HepG2 (cell line): ENCODE results near the gene GOT2. TPM values are rescaled to one million over a fixed set of nuclear protein-coding genes. Genes with fewer than 3 reads are reported as not detected.

Experiments used
- ATAC-seq: fragments of 200-7000 bp; cut with Tn5 transposase; 3 replicates; pipeline ENCODE4 v1.9.1; 2020; ENCODE audit warnings: mild to moderate bottlenecking, moderate library complexity
- BruUV-seq: library from RNA; stranded (reverse); fragments of 400-500 nt; replicated peaks from 2 replicates; lab custom pipeline; 2021; lab: Mats Ljungman, UMichigan
- CTCF ChIA-PET: fragments of 300-600 bp; formaldehyde crosslinking; extraction: SDS; loops from one replicate; lab custom pipeline; 2021; ENCODE audit warnings: low total read pairs, inconsistent platforms, low intra/inter-chr PET ratio; lab: Yijun Ruan, JAX
- POLR2A ChIA-PET: fragments of 350-600 bp; sonication (Branson Sonifier 250); formaldehyde crosslinking; loops from one replicate; lab custom pipeline; 2020; ENCODE audit warnings: antibody characterized with exemption, inconsistent platforms; lab: Yijun Ruan, JAX
- DNase-seq: peaks from one replicate; pipeline ENCODE4 v3.0.0-alpha.2; 2015; ENCODE audit warnings: low spot score
- FAIRE-seq: peaks from 3 replicates; lab custom pipeline; 2011; peaks lifted over from hg19 to GRCh38; lab: Jason Lieb, UNC
- H2AFZ ChIP-seq: one replicate; pipeline ENCODE4 v1.6.1; 2011; ENCODE audit warnings: low read length, inconsistent platforms
- H3K27ac ChIP-seq: fragments of 300-600 bp; 3 replicates; pipeline ENCODE4 v1.8.0; 2011; ENCODE audit warnings: mixed run types, mild to moderate bottlenecking, mixed read lengths, low read length, inconsistent platforms; ENCODE audit not compliant: insufficient read depth; ENCODE audit errors: extremely low read length
- H3K27me3 ChIP-seq, 2 experiments: fragments of 200-600 bp in 1 of 2; 2 replicates in 1 of 2; 3 replicates in 1 of 2; pipeline versions ENCODE4 v1.6.0 to v1.8.0; 2011; ENCODE audit warnings: low read length in 2 of 2, mild to moderate bottlenecking in 2 of 2, moderate library complexity in 2 of 2, inconsistent platforms in 1 of 2; ENCODE audit not compliant: insufficient read depth in 2 of 2, control insufficient read depth in 1 of 2
- H3K36me3 ChIP-seq, 2 experiments: fragments of 200-600 bp in 1 of 2; replicated peaks in 1 of 2; 2 replicates in 1 of 2; 3 replicates in 1 of 2; pipeline versions ENCODE4 v1.5.1 to v1.8.0; 2011; ENCODE audit warnings: low read length in 2 of 2, inconsistent platforms in 1 of 2; ENCODE audit not compliant: insufficient read depth in 2 of 2, control insufficient read depth in 1 of 2
- H3K4me1 ChIP-seq: 2 replicates; pipeline ENCODE4 v1.5.1; 2012; ENCODE audit warnings: low read length, inconsistent platforms; ENCODE audit not compliant: insufficient read depth
- H3K4me2 ChIP-seq: 2 replicates; pipeline ENCODE4 v1.6.0; 2011; ENCODE audit warnings: low read depth, low read length, inconsistent platforms
- H3K4me3 ChIP-seq, 3 experiments: fragments of 200-600 bp in 1 of 3; sonication (generic), shearing (Covaris generic) in 1 of 3; replicated peaks in 1 of 3; 2 replicates each; pipeline ENCODE4 v1.5.1; 2011 to 2016; ENCODE audit warnings: low read length in 3 of 3, inconsistent platforms in 2 of 3, low read depth in 2 of 3, mild to moderate bottlenecking in 2 of 3, control low read depth in 1 of 3, mixed read lengths in 1 of 3; ENCODE audit not compliant: insufficient read depth in 1 of 3
- H3K79me2 ChIP-seq: one replicate; pipeline ENCODE4 v1.6.1; 2011; ENCODE audit warnings: low read length, inconsistent platforms; ENCODE audit not compliant: insufficient read depth
- H3K9ac ChIP-seq: 2 replicates; pipeline ENCODE4 v1.6.0; 2011; ENCODE audit warnings: mild to moderate bottlenecking, low read depth, low read length, inconsistent platforms; ENCODE audit not compliant: insufficient read depth
- H3K9me3 ChIP-seq: 2 replicates; pipeline ENCODE4 v1.5.1; 2012; ENCODE audit warnings: mild to moderate bottlenecking, low read length
- H4K20me1 ChIP-seq: 2 replicates; pipeline ENCODE4 v1.6.0; 2011; ENCODE audit warnings: inconsistent platforms, mild to moderate bottlenecking, low read length, moderate library complexity; ENCODE audit not compliant: insufficient read depth
- GLI4 ChIP-seq: sonication (generic); formaldehyde crosslinking; IDR thresholded peaks from 2 replicates; pipeline ENCODE4 v1.5.1; 2020; ENCODE audit warnings: missing genetic modification reagents, mild to moderate bottlenecking, moderate library complexity, borderline replicate concordance
- MEIS1 ChIP-seq: sonication (generic); formaldehyde crosslinking; IDR thresholded peaks from 2 replicates; pipeline ENCODE4 v1.9.0; 2021; ENCODE audit warnings: mild to moderate bottlenecking, missing genetic modification reagents, moderate library complexity, borderline replicate concordance
- PHF21A ChIP-seq: sonication (generic); formaldehyde crosslinking; IDR thresholded peaks from 2 replicates; pipeline ENCODE4 v1.5.0; 2020; ENCODE audit warnings: mild to moderate bottlenecking, missing genetic modification reagents
- TCF7 ChIP-seq: sonication (generic); IDR thresholded peaks from 2 replicates; pipeline ENCODE4 v1.6.1; 2016; ENCODE audit warnings: antibody characterized with exemption, low read depth
- U2AF2 ChIP-seq: fragments of 200-400 bp; formaldehyde crosslinking; IDR thresholded peaks from 2 replicates; pipeline ENCODE4 v1.6.1; 2017; ENCODE audit warnings: low read depth, mild to moderate bottlenecking, low read length
- ZBTB8A ChIP-seq: sonication (generic); formaldehyde crosslinking; IDR thresholded peaks from 2 replicates; pipeline ENCODE4 v1.4.0; 2020; ENCODE audit warnings: mild to moderate bottlenecking, low read depth, missing genetic modification reagents, borderline replicate concordance
- ZNF543 ChIP-seq: sonication (generic); formaldehyde crosslinking; IDR thresholded peaks from 2 replicates; pipeline ENCODE4 v1.4.0; 2020; ENCODE audit warnings: mild to moderate bottlenecking, missing genetic modification reagents
- ZNF790 ChIP-seq: sonication (generic); formaldehyde crosslinking; IDR thresholded peaks from 2 replicates; pipeline ENCODE4 v1.8.0; 2022; ENCODE audit warnings: missing genetic modification reagents, mild to moderate bottlenecking, borderline replicate concordance
- WGBS: methylation state at CpG from one replicate; pipeline ENCODE4 v1.1.6; 2017; ENCODE audit warnings: low lambda C conversion rate; 5-methylcytosine and 5-hydroxymethylcytosine counted together
- in situ Hi-C: cut with HindIII; loops from 2 replicates; pipeline ENCODE4 v1.10.0; 2017; ENCODE audit warnings: low pct_unique_long_range_greater_than_20kb; ENCODE audit not compliant: extremely low pct_ligation_motif_present
- intact Hi-C: fragments of 100-400 bp; cut with micrococcal nuclease; formaldehyde crosslinking; loops from one replicate; pipeline ENCODE4 v1.10.0; 2022; ENCODE audit not compliant: unreplicated experiment
- polyA plus RNA-seq, 8 experiments: library from polyadenylated mRNA; depleted of rRNA in 3 of 8; stranded (reverse) in 7 of 8; unstranded in 1 of 8; fragments of >200 nt; fragmentation: Illumina TruSeq in 4 of 8; extraction: Trizol in 4 of 8; gene quantifications; 2 replicates each; pipeline versions ENCODE4 v1.2.1 to v1.2.3, GENCODE V29; 2011 to 2016; ENCODE audit warnings: low read depth in 4 of 8, missing spikeins in 1 of 8, mixed read lengths in 1 of 8; ENCODE audit not compliant: insufficient read depth in 1 of 8
- total RNA-seq, 5 experiments: library from RNA; depleted of rRNA; stranded (reverse); fragments of >200 nt; fragmentation: Illumina TruSeq; extraction: Trizol; gene quantifications; 2 replicates each; pipeline ENCODE4 v1.2.3, GENCODE V29; 2016; ENCODE audit warnings: low read depth in 1 of 5
- TF ChIP-seq, protein P1 (sequence below): sonication (generic); formaldehyde crosslinking; IDR thresholded peaks from 2 replicates; pipeline ENCODE4 v1.4.0; 2020; ENCODE audit warnings: mild to moderate bottlenecking, missing genetic modification reagents
- TF ChIP-seq, protein P2 (sequence below): sonication (generic); formaldehyde crosslinking; IDR thresholded peaks from 2 replicates; pipeline ENCODE4 v1.8.0; 2022; ENCODE audit warnings: mild to moderate bottlenecking, missing genetic modification reagents; ENCODE audit not compliant: insufficient replicate concordance
- TF ChIP-seq, protein P3 (sequence below): sonication (generic); formaldehyde crosslinking; conservative IDR thresholded peaks from 2 replicates; pipeline ENCODE4 v1.4.0; 2020; ENCODE audit warnings: missing genetic modification reagents
- TF ChIP-seq, protein P4 (sequence below): sonication (generic); formaldehyde crosslinking; IDR thresholded peaks from 2 replicates; pipeline ENCODE4 v1.9.0; 2021; ENCODE audit warnings: missing genetic modification reagents, borderline replicate concordance

GOT2 gene
- total and polyA plus RNA-seq, 2 of the 13 experiments (the other 11 are each of a cell fraction or from before 2014, with no cell fraction given): 32.6 to 121 TPM

DNA sequence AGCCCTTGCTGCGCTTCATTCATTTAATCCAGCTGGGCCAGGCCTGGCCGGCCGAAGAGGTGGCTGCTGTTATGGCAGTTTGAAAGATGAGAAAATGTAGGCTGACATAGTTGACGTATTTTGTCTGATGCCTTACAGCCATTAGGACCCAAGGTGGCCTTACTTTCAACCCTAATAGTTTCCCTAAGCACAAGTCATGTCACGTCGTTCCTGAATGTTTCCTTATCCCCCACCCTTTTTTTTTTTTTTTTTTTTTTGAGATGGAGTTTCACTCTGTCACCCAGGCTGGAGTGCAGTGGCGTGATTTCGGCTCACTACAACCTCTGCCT is 307 bp upstream of the GOT2 start:
- in situ Hi-C loops: loop anchor here (5.0 to 10.0 kb wide), 2 partner anchors 52 to 230 kb away; partner anchors contain the start of genes NDRG4 and SLC38A7
- FAIRE-seq: no peak
- no peak overlapping the region for H3K27ac ChIP-seq
- H3K9me3 ChIP-seq: no peaks in the 10 kb centered on the region
- peaks cover 38% of the 10 kb centered on the region for H3K79me2 ChIP-seq
- H3K4me1 ChIP-seq: peaks cover 48% of the 10 kb centered on the region
- H2AFZ ChIP-seq: no peak overlapping the region
- 28% methylated on average over 6 of the region's 8 CpGs for WGBS
- no TSS peak for BruUV-seq
- H3K9ac ChIP-seq: peak overlapping the region; percentile 76
- intact Hi-C loops: loop anchor here (1.0 kb wide), 1 partner anchor 13 kb away; no protein-coding TSS in a partner anchor
- no peak for ATAC-seq
- peak overlapping the region; percentile 82 for H3K4me2 ChIP-seq
- POLR2A ChIA-PET: interaction anchor here (0.5 to 1.1 kb wide), 4 partner anchors 16 to 342 kb away, joined by 3 read pairs; partner anchors contain the start of gene GINS3
- no peaks in the 10 kb centered on the region for H4K20me1 ChIP-seq
- no peaks in the 10 kb centered on the region; a peak in 1 of 5 replicates for H3K27me3 ChIP-seq
- CTCF ChIA-PET: no interaction called here
- peaks cover 1 to 4% of the 10 kb centered on the region in 2 experiments; a peak in 2 of 5 replicates for H3K36me3 ChIP-seq
- peak overlapping the region; percentile 73 to 94 (median 94); a peak in 5 of 6 replicates for H3K4me3 ChIP-seq
- DNase-seq: no peak
- TF ChIP-seq, protein P1, sequence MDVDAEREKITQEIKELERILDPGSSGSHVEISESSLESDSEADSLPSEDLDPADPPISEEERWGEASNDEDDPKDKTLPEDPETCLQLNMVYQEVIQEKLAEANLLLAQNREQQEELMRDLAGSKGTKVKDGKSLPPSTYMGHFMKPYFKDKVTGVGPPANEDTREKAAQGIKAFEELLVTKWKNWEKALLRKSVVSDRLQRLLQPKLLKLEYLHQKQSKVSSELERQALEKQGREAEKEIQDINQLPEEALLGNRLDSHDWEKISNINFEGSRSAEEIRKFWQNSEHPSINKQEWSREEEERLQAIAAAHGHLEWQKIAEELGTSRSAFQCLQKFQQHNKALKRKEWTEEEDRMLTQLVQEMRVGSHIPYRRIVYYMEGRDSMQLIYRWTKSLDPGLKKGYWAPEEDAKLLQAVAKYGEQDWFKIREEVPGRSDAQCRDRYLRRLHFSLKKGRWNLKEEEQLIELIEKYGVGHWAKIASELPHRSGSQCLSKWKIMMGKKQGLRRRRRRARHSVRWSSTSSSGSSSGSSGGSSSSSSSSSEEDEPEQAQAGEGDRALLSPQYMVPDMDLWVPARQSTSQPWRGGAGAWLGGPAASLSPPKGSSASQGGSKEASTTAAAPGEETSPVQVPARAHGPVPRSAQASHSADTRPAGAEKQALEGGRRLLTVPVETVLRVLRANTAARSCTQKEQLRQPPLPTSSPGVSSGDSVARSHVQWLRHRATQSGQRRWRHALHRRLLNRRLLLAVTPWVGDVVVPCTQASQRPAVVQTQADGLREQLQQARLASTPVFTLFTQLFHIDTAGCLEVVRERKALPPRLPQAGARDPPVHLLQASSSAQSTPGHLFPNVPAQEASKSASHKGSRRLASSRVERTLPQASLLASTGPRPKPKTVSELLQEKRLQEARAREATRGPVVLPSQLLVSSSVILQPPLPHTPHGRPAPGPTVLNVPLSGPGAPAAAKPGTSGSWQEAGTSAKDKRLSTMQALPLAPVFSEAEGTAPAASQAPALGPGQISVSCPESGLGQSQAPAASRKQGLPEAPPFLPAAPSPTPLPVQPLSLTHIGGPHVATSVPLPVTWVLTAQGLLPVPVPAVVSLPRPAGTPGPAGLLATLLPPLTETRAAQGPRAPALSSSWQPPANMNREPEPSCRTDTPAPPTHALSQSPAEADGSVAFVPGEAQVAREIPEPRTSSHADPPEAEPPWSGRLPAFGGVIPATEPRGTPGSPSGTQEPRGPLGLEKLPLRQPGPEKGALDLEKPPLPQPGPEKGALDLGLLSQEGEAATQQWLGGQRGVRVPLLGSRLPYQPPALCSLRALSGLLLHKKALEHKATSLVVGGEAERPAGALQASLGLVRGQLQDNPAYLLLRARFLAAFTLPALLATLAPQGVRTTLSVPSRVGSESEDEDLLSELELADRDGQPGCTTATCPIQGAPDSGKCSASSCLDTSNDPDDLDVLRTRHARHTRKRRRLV (CRISPR knock-in tag): 0 out of 2 replicates have a peak, but pooled peaks have one; percentile 16
- no peak for TF ChIP-seq U2AF2
- TF ChIP-seq, protein P2, sequence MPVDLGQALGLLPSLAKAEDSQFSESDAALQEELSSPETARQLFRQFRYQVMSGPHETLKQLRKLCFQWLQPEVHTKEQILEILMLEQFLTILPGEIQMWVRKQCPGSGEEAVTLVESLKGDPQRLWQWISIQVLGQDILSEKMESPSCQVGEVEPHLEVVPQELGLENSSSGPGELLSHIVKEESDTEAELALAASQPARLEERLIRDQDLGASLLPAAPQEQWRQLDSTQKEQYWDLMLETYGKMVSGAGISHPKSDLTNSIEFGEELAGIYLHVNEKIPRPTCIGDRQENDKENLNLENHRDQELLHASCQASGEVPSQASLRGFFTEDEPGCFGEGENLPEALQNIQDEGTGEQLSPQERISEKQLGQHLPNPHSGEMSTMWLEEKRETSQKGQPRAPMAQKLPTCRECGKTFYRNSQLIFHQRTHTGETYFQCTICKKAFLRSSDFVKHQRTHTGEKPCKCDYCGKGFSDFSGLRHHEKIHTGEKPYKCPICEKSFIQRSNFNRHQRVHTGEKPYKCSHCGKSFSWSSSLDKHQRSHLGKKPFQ (CRISPR knock-in tag): no peak
- 0 out of 2 replicates have a peak, but pooled peaks have one; percentile 10 for TF ChIP-seq MEIS1 (CRISPR knock-in tag)
- TF ChIP-seq ZNF790: peak; percentile 25; the same call in 1 of the 2 replicates
- TF ChIP-seq GLI4: 0 out of 2 replicates have a peak, but pooled peaks have one; percentile 10
- TF ChIP-seq PHF21A (CRISPR knock-in tag): peak; percentile 33; the same call in 1 of the 2 replicates
- TF ChIP-seq ZBTB8A (CRISPR knock-in tag): no peak
- no peak for TF ChIP-seq TCF7
- TF ChIP-seq, protein P3, sequence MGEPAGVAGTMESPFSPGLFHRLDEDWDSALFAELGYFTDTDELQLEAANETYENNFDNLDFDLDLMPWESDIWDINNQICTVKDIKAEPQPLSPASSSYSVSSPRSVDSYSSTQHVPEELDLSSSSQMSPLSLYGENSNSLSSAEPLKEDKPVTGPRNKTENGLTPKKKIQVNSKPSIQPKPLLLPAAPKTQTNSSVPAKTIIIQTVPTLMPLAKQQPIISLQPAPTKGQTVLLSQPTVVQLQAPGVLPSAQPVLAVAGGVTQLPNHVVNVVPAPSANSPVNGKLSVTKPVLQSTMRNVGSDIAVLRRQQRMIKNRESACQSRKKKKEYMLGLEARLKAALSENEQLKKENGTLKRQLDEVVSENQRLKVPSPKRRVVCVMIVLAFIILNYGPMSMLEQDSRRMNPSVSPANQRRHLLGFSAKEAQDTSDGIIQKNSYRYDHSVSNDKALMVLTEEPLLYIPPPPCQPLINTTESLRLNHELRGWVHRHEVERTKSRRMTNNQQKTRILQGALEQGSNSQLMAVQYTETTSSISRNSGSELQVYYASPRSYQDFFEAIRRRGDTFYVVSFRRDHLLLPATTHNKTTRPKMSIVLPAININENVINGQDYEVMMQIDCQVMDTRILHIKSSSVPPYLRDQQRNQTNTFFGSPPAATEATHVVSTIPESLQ (CRISPR knock-in tag): no peak
- TF ChIP-seq ZNF543: 0 out of 2 replicates have a peak, but pooled peaks have one; percentile 7
- TF ChIP-seq, protein P4, sequence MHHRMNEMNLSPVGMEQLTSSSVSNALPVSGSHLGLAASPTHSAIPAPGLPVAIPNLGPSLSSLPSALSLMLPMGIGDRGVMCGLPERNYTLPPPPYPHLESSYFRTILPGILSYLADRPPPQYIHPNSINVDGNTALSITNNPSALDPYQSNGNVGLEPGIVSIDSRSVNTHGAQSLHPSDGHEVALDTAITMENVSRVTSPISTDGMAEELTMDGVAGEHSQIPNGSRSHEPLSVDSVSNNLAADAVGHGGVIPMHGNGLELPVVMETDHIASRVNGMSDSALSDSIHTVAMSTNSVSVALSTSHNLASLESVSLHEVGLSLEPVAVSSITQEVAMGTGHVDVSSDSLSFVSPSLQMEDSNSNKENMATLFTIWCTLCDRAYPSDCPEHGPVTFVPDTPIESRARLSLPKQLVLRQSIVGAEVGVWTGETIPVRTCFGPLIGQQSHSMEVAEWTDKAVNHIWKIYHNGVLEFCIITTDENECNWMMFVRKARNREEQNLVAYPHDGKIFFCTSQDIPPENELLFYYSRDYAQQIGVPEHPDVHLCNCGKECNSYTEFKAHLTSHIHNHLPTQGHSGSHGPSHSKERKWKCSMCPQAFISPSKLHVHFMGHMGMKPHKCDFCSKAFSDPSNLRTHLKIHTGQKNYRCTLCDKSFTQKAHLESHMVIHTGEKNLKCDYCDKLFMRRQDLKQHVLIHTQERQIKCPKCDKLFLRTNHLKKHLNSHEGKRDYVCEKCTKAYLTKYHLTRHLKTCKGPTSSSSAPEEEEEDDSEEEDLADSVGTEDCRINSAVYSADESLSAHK: 0 out of 2 replicates have a peak, but pooled peaks have one; percentile 0
